A549 (cell line): ENCODE measurements around the gene SP140L. TPM values are rescaled to one million over a fixed set of nuclear protein-coding genes. Genes with fewer than 3 reads are reported as not detected.

ENCODE experiments used
- ATAC-seq, 2 experiments: fragments of 200-7000 bp in 1 of 2; fragments of >200 bp in 1 of 2; cut with Nextera tagmentation in 1 of 2; cut with Tn5 transposase in 1 of 2; 3 replicates each; pipeline versions ENCODE4 v1.8.0 to v1.9.1; 2018 to 2020; ENCODE audit warnings: mild to moderate bottlenecking in 1 of 2, moderate library complexity in 1 of 2
- CTCF ChIA-PET: fragments of 300-600 bp; sonication (Branson Sonifier 250); formaldehyde crosslinking; extraction: SDS; loops from one replicate; lab custom pipeline; 2021; ENCODE audit warnings: antibody characterized with exemption, inconsistent platforms; lab: Yijun Ruan, JAX
- POLR2A ChIA-PET: fragments of 350-600 bp; formaldehyde crosslinking; extraction: SDS; loops from one replicate; lab custom pipeline; 2021; ENCODE audit warnings: antibody characterized with exemption, inconsistent platforms; lab: Yijun Ruan, JAX
- DNase-seq, 2 experiments: peaks; one replicate each; pipeline versions ENCODE4 v3.0.0 to v3.0.0-alpha.2; 2011 to 2016; ENCODE audit warnings: low read depth in 1 of 2, low spot score in 1 of 2
- FAIRE-seq: peaks from 2 replicates; lab custom pipeline; 2011; peaks lifted over from hg19 to GRCh38; lab: Jason Lieb, UNC
- H3K27ac ChIP-seq, 2 experiments: fragments of >200 bp; sonication (Bioruptor Twin); formaldehyde crosslinking; 3 replicates each; pipeline ENCODE4 v1.5.1; 2016 to 2017
- H3K4me1 ChIP-seq: fragments of >200 bp; sonication (Bioruptor Twin); formaldehyde crosslinking; 3 replicates; pipeline ENCODE4 v1.6.1; 2016
- H3K4me2 ChIP-seq: fragments of >200 bp; sonication (Bioruptor Twin); formaldehyde crosslinking; 3 replicates; pipeline ENCODE4 v1.6.1; 2016
- H3K4me3 ChIP-seq: fragments of >200 bp; sonication (Bioruptor Twin); formaldehyde crosslinking; 3 replicates; pipeline ENCODE4 v1.5.1; 2016
- H3K9me3 ChIP-seq: fragments of >200 bp; sonication (Bioruptor Twin); formaldehyde crosslinking; 3 replicates; pipeline ENCODE4 v1.6.1; 2016
- EHF ChIP-seq: fragments of 250-450 bp; sonication (Bioruptor Pico); IDR thresholded peaks from 2 replicates; pipeline ENCODE4 v1.5.0; 2020; ENCODE audit warnings: mild to moderate bottlenecking
- ESRRA ChIP-seq: fragments of 150-350 bp; IDR thresholded peaks from 2 replicates; pipeline ENCODE4 v1.6.1; 2014; ENCODE audit warnings: mild to moderate bottlenecking, low read length, borderline replicate concordance
- GATA3 ChIP-seq: IDR thresholded peaks from 2 replicates; pipeline ENCODE4 v1.6.1; 2012; ENCODE audit warnings: borderline replicate concordance
- HDAC2 ChIP-seq: fragments of 200-600 bp; sonication (generic); IDR thresholded peaks from 2 replicates; pipeline ENCODE4 v1.6.1; 2016
- HEYL ChIP-seq: fragments of 250-450 bp; sonication (Bioruptor Pico); IDR thresholded peaks from 2 replicates; pipeline ENCODE4 v1.8.0; 2021; ENCODE audit warnings: mild to moderate bottlenecking, moderate library complexity
- HMGXB4 ChIP-seq: fragments of 250-450 bp; sonication (Bioruptor Pico); IDR thresholded peaks from 2 replicates; pipeline ENCODE4 v1.5.0; 2021; ENCODE audit warnings: mild to moderate bottlenecking, moderate library complexity, borderline replicate concordance
- JUN ChIP-seq, 2 experiments: fragments of >200 bp; sonication (Bioruptor Twin); formaldehyde crosslinking; IDR thresholded peaks; 2 replicates in 1 of 2; 3 replicates in 1 of 2; pipeline ENCODE4 v1.6.1; 2016 to 2017
- KDM1A ChIP-seq: fragments of 200-600 bp; sonication (generic); IDR thresholded peaks from 2 replicates; pipeline ENCODE4 v1.6.1; 2016; ENCODE audit warnings: low read depth, mild to moderate bottlenecking
- KDM5A ChIP-seq: fragments of 200-600 bp; sonication (generic); IDR thresholded peaks from 2 replicates; pipeline ENCODE4 v1.6.1; 2016; ENCODE audit warnings: antibody characterized with exemption, mild to moderate bottlenecking
- MYC ChIP-seq: IDR thresholded peaks from 2 replicates; pipeline ENCODE4 v1.6.1; 2012; ENCODE audit warnings: mild to moderate bottlenecking, inconsistent platforms, low read length, improper control_type of control experiment, borderline replicate concordance
- POLR2A ChIP-seq: IDR thresholded peaks from 2 replicates; pipeline ENCODE4 v1.6.1; 2012; ENCODE audit warnings: mild to moderate bottlenecking, low read length
- RAD21 ChIP-seq, 2 experiments: fragments of >200 bp in 1 of 2; sonication (Bioruptor Twin) in 1 of 2; formaldehyde crosslinking in 1 of 2; IDR thresholded peaks in 1 of 2; conservative IDR thresholded peaks in 1 of 2; 2 replicates in 1 of 2; 3 replicates in 1 of 2; pipeline ENCODE4 v1.6.1; 2012 to 2018; ENCODE audit warnings: inconsistent platforms in 1 of 2
- ZC3H11A ChIP-seq: fragments of 450-650 bp; IDR thresholded peaks from 2 replicates; pipeline ENCODE4 v1.6.1; 2014; ENCODE audit warnings: antibody characterized with exemption, mild to moderate bottlenecking
- ZFP36 ChIP-seq: fragments of 450-650 bp; IDR thresholded peaks from 2 replicates; pipeline ENCODE4 v1.6.1; 2014; ENCODE audit warnings: borderline replicate concordance; ENCODE audit not compliant: partially characterized antibody
- WGBS: methylation state at CpG from one replicate; pipeline ENCODE4 v1.1.6; 2017; ENCODE audit errors: missing lambda C conversion rate; 5-methylcytosine and 5-hydroxymethylcytosine counted together
- polyA plus RNA-seq, 4 experiments: library from polyadenylated mRNA; depleted of rRNA in 3 of 4; stranded (reverse); fragments of >200 nt; fragmentation: RNase III in 1 of 4; extraction: RNeasy Plus Mini Kit Qiagen cat#74134 plus additional on column Dnase treatment in 1 of 4; gene quantifications; 2 replicates in 3 of 4; 3 replicates in 1 of 4; pipeline ENCODE4 v1.2.3, GENCODE V29; 2011 to 2017
- TF ChIP-seq, protein P1 (sequence below): fragments of 200-600 bp; sonication (generic); IDR thresholded peaks from 2 replicates; pipeline ENCODE4 v1.6.1; 2016; ENCODE audit warnings: antibody characterized with exemption, mild to moderate bottlenecking, moderate library complexity
- TF ChIP-seq, protein P2 (sequence below): fragments of 450-650 bp; IDR thresholded peaks from 2 replicates; pipeline ENCODE4 v1.6.1; 2014; ENCODE audit warnings: antibody characterized with exemption
- TF ChIP-seq, protein P3 (sequence below): IDR thresholded peaks from 2 replicates; pipeline ENCODE4 v1.6.1; 2012; ENCODE audit warnings: low read depth, borderline replicate concordance

SP140L gene
- polyA plus RNA-seq, 2 of the 4 experiments (the other 2 are of a cell fraction) = 1.7 to 2.5 TPM

DNA sequence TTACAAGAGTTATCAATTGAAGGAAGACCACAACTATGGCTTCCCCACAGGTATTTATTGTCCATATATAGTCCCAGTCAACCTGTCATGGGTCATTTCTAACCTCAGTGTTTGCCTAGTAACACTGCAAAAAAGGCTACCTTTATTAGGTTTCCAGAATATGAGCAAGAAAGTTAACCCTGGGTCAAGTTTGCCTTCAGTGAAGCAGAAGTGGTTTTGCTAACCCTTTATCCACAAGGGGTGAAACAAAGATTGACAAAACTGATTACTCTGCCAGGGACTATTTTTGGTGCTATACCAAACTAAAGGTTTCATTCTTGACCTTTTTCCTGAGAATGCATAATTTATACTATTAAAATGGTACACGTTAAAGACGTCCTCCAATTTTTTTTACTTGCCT is 117.8 kb downstream of the SP140L start (continued):
- TF ChIP-seq HMGXB4 (CRISPR knock-in tag) = no peak

- no peak for ATAC-seq
- Histone ChIP-seq H3K9me3 (no peaks in the 10 kb centered on the region), H3K27ac (no peak overlapping the region), H3K4me3 (no peak overlapping the region), H3K4me1 (no peaks in the 10 kb centered on the region), H3K4me2 (no peak overlapping the region)
- POLR2A ChIA-PET = no interaction called here
- WGBS = 88% methylated on average over 7 of the region's 7 CpGs
- TF ChIP-seq ESRRA = no peak
- TF ChIP-seq, protein P1, sequence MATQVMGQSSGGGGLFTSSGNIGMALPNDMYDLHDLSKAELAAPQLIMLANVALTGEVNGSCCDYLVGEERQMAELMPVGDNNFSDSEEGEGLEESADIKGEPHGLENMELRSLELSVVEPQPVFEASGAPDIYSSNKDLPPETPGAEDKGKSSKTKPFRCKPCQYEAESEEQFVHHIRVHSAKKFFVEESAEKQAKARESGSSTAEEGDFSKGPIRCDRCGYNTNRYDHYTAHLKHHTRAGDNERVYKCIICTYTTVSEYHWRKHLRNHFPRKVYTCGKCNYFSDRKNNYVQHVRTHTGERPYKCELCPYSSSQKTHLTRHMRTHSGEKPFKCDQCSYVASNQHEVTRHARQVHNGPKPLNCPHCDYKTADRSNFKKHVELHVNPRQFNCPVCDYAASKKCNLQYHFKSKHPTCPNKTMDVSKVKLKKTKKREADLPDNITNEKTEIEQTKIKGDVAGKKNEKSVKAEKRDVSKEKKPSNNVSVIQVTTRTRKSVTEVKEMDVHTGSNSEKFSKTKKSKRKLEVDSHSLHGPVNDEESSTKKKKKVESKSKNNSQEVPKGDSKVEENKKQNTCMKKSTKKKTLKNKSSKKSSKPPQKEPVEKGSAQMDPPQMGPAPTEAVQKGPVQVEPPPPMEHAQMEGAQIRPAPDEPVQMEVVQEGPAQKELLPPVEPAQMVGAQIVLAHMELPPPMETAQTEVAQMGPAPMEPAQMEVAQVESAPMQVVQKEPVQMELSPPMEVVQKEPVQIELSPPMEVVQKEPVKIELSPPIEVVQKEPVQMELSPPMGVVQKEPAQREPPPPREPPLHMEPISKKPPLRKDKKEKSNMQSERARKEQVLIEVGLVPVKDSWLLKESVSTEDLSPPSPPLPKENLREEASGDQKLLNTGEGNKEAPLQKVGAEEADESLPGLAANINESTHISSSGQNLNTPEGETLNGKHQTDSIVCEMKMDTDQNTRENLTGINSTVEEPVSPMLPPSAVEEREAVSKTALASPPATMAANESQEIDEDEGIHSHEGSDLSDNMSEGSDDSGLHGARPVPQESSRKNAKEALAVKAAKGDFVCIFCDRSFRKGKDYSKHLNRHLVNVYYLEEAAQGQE = no peak
- TF ChIP-seq KDM5A = no peak
- no peak for TF ChIP-seq POLR2A
- TF ChIP-seq, protein P2, sequence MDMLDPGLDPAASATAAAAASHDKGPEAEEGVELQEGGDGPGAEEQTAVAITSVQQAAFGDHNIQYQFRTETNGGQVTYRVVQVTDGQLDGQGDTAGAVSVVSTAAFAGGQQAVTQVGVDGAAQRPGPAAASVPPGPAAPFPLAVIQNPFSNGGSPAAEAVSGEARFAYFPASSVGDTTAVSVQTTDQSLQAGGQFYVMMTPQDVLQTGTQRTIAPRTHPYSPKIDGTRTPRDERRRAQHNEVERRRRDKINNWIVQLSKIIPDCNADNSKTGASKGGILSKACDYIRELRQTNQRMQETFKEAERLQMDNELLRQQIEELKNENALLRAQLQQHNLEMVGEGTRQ = no peak
- no peak for TF ChIP-seq GATA3
- TF ChIP-seq ZC3H11A = no peak
- no peak for TF ChIP-seq KDM1A
- TF ChIP-seq HDAC2 = no peak
- TF ChIP-seq, protein P3, sequence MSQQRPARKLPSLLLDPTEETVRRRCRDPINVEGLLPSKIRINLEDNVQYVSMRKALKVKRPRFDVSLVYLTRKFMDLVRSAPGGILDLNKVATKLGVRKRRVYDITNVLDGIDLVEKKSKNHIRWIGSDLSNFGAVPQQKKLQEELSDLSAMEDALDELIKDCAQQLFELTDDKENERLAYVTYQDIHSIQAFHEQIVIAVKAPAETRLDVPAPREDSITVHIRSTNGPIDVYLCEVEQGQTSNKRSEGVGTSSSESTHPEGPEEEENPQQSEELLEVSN = no peak
- TF ChIP-seq ZFP36 = no peak
- no peak for TF ChIP-seq JUN (IDR thresholded peaks at IDR 0.05)
- TF ChIP-seq EHF (CRISPR knock-in tag) = no peak
- TF ChIP-seq RAD21 (conservative IDR thresholded peaks at IDR 0.05 in 1 of 2, IDR thresholded peaks at IDR 0.05 in 1 of 2) = no peak
- no peak for TF ChIP-seq MYC
- no peak for TF ChIP-seq HEYL (CRISPR knock-in tag)
- DNase-seq = no peak
- no peak for FAIRE-seq
- CTCF ChIA-PET = no interaction called here
Observed at GRCh38 chr2:230447036-230447435, 120.0 kb downstream of the SP140L start.
